HCT116 (cell line): ENCODE data around the gene POR. TPM values are rescaled to one million over a fixed set of nuclear protein-coding genes. Genes with fewer than 3 reads are reported as not detected.

ENCODE experiments used
- ATAC-seq: fragments of 200-7000 bp; cut with Tn5 transposase; 2 replicates; pipeline ENCODE4 v1.9.1; 2020; ENCODE audit warnings: mild to moderate bottlenecking, moderate library complexity
- BruUV-seq: library from RNA; stranded (reverse); fragments of 400-500 nt; replicated peaks from 2 replicates; lab custom pipeline; 2021; lab: Mats Ljungman, UMichigan
- CTCF ChIA-PET: fragments of 300-600 bp; sonication (Branson Sonifier 250); formaldehyde crosslinking; loops from one replicate; lab custom pipeline; 2021; ENCODE audit warnings: antibody characterized with exemption; lab: Charles Lee
- POLR2A ChIA-PET: fragments of 300-600, 350-600 bp; sonication (Branson Sonifier 250); formaldehyde crosslinking; loops from one replicate; lab custom pipeline; 2021; ENCODE audit warnings: antibody characterized with exemption; lab: Charles Lee
- RAD21 ChIA-PET, 2 experiments: fragments of 300-600 bp; sonication (Branson Sonifier 250); formaldehyde crosslinking; loops; one replicate each; lab custom pipeline; 2023; ENCODE audit warnings: low total read pairs in 2 of 2; ENCODE audit not compliant: uncharacterized antibody in 2 of 2, unreplicated experiment in 2 of 2, low non-redundant PET in 1 of 2; lab: Charles Lee
- DNase-seq: peaks from one replicate; pipeline ENCODE4 v3.0.0-alpha.2; 2010; ENCODE audit warnings: low read depth, low spot score
- H2AFZ ChIP-seq: fragments of 200-600 bp; shearing (Covaris generic), sonication (generic); 2 replicates; pipeline ENCODE4 v1.6.1; 2017; ENCODE audit warnings: low read depth, mixed run types, mixed read lengths, antibody characterized with exemption, low read length; ENCODE audit not compliant: poor library complexity, severe bottlenecking
- H3K27ac ChIP-seq: 2 replicates; pipeline ENCODE4 v1.5.1; 2012; ENCODE audit warnings: low read depth, low read length
- H3K27me3 ChIP-seq: fragments of 200-600 bp; sonication (generic); 2 replicates; pipeline ENCODE4 v1.6.1; 2016; ENCODE audit warnings: mixed run types, low read length, mixed read lengths; ENCODE audit not compliant: insufficient read depth
- H3K36me3 ChIP-seq, 2 experiments: fragments of 200-500 bp in 1 of 2; fragments of 200-600 bp in 1 of 2; sonication (Bioruptor generic) in 1 of 2; sonication (generic) in 1 of 2; 2 replicates each; pipeline versions ENCODE4 v1.5.1 to v1.6.1; 2014 to 2016; ENCODE audit warnings: low read length in 2 of 2, inconsistent platforms in 1 of 2, mixed read lengths in 1 of 2, mixed run types in 1 of 2; ENCODE audit not compliant: insufficient read depth in 2 of 2, control insufficient read depth in 1 of 2
- H3K4me1 ChIP-seq, 2 experiments: fragments of 200-600 bp in 1 of 2; sonication (generic) in 1 of 2; 2 replicates each; pipeline versions ENCODE4 v1.5.1 to v1.6.1; 2012 to 2017; ENCODE audit warnings: low read length in 2 of 2, inconsistent platforms in 1 of 2, mild to moderate bottlenecking in 1 of 2, mixed read lengths in 1 of 2, mixed run types in 1 of 2, moderate library complexity in 1 of 2; ENCODE audit not compliant: insufficient read depth in 2 of 2, control insufficient read depth in 1 of 2
- H3K4me2 ChIP-seq: fragments of 200-600 bp; sonication (generic); 2 replicates; pipeline ENCODE4 v1.6.1; 2017; ENCODE audit warnings: mixed run types, low read length, mixed read lengths
- H3K4me3 ChIP-seq, 2 experiments: fragments of 200-600 bp in 1 of 2; sonication (generic) in 1 of 2; replicated peaks in 1 of 2; 2 replicates each; pipeline ENCODE4 v1.5.1; 2011 to 2016; ENCODE audit warnings: low read length in 2 of 2, control low read depth in 1 of 2, low read depth in 1 of 2, mild to moderate bottlenecking in 1 of 2, mixed read lengths in 1 of 2, mixed run types in 1 of 2
- H3K79me2 ChIP-seq: fragments of 200-600 bp; sonication (generic); 2 replicates; pipeline ENCODE4 v1.6.1; 2017; ENCODE audit warnings: mild to moderate bottlenecking, mixed run types, low read length, moderate library complexity, mixed read lengths; ENCODE audit not compliant: insufficient read depth
- H3K9ac ChIP-seq: fragments of 200-600 bp; sonication (generic); 2 replicates; pipeline ENCODE4 v1.6.1; 2016; ENCODE audit warnings: low read length, mixed read lengths
- H3K9me2 ChIP-seq: fragments of 200-600 bp; sonication (generic), shearing (Covaris generic); 2 replicates; pipeline ENCODE4 v1.6.1; 2017; ENCODE audit warnings: mixed run types, mild to moderate bottlenecking, moderate library complexity; ENCODE audit not compliant: insufficient read depth
- H3K9me3 ChIP-seq, 2 experiments: fragments of 200-500 bp in 1 of 2; fragments of 200-600 bp in 1 of 2; sonication (Bioruptor generic) in 1 of 2; sonication (generic) in 1 of 2; 2 replicates each; pipeline ENCODE4 v1.6.1; 2014 to 2017; ENCODE audit warnings: low read length in 2 of 2, mixed read lengths in 2 of 2, inconsistent platforms in 1 of 2, low read depth in 1 of 2, mild to moderate bottlenecking in 1 of 2, mixed run types in 1 of 2, moderate library complexity in 1 of 2; ENCODE audit not compliant: control insufficient read depth in 1 of 2, insufficient read depth in 1 of 2
- H4K20me1 ChIP-seq: fragments of 200-600 bp; sonication (generic), shearing (Covaris generic); 2 replicates; pipeline ENCODE4 v1.6.1; 2017; ENCODE audit warnings: mixed run types, mild to moderate bottlenecking, moderate library complexity; ENCODE audit not compliant: insufficient read depth
- CBX3 ChIP-seq: IDR thresholded peaks from 2 replicates; pipeline ENCODE4 v1.6.1; 2012; ENCODE audit warnings: low read depth
- EGR1 ChIP-seq: IDR thresholded peaks from 2 replicates; pipeline ENCODE4 v1.6.1; 2012; ENCODE audit warnings: low read depth
- ELF1 ChIP-seq: IDR thresholded peaks from 2 replicates; pipeline ENCODE4 v1.6.1; 2012; ENCODE audit warnings: low read depth, borderline replicate concordance
- EZH2 ChIP-seq: fragments of 200-600 bp; sonication (generic); IDR thresholded peaks from 2 replicates; pipeline ENCODE4 v1.6.1; 2017; ENCODE audit warnings: antibody characterized with exemption, mixed run types
- FOSL1 ChIP-seq: IDR thresholded peaks from 2 replicates; pipeline ENCODE4 v1.6.1; 2012; ENCODE audit warnings: low read depth
- JUND ChIP-seq: IDR thresholded peaks from 2 replicates; pipeline ENCODE4 v1.6.1; 2012
- POLR2A ChIP-seq: IDR thresholded peaks from 2 replicates; pipeline ENCODE4 v1.7.0; 2011; ENCODE audit warnings: borderline replicate concordance; ENCODE audit not compliant: insufficient read depth, insufficient read length; ENCODE audit errors: extremely low read depth
- POLR2AphosphoS5 ChIP-seq: IDR thresholded peaks from 2 replicates; pipeline ENCODE4 v1.6.1; 2011; ENCODE audit warnings: mild to moderate bottlenecking, low read depth, low read length, moderate library complexity
- RAD21 ChIP-seq: IDR thresholded peaks from 2 replicates; pipeline ENCODE4 v1.6.1; 2012; ENCODE audit warnings: low read depth, mild to moderate bottlenecking
- SP1 ChIP-seq: IDR thresholded peaks from 2 replicates; pipeline ENCODE4 v1.6.1; 2012; ENCODE audit warnings: low read depth
- SRF ChIP-seq: IDR thresholded peaks from 2 replicates; pipeline ENCODE4 v1.6.1; 2012; ENCODE audit warnings: low read depth
- TCF7L2 ChIP-seq: IDR thresholded peaks from 2 replicates; pipeline ENCODE4 v1.7.0; 2011; ENCODE audit warnings: borderline replicate concordance, inconsistent platforms; ENCODE audit not compliant: insufficient read depth, insufficient read length; ENCODE audit errors: extremely low read depth
- YY1 ChIP-seq: IDR thresholded peaks from 2 replicates; pipeline ENCODE4 v1.6.1; 2011; ENCODE audit warnings: low read length, low read depth, moderate library complexity, mild to moderate bottlenecking; ENCODE audit not compliant: insufficient replicate concordance; ENCODE audit errors: extremely low read depth
- ZNF274 ChIP-seq: fragments of 200-500 bp; sonication (Bioruptor generic); IDR thresholded peaks from 2 replicates; pipeline ENCODE4 v1.6.1; 2014; ENCODE audit warnings: mild to moderate bottlenecking, low read depth, low read length, inconsistent platforms
- intact Hi-C: fragments of 100-400 bp; cut with micrococcal nuclease; formaldehyde crosslinking; loops from 2 replicates; pipeline ENCODE4 v1.10.0; 2022
- total RNA-seq: library from RNA; stranded (reverse); gene quantifications from one replicate; pipeline ENCODE4 v1.2.1, GENCODE V29; 2021; ENCODE audit not compliant: unreplicated experiment
- TF ChIP-seq, protein P1 (sequence below): IDR thresholded peaks from 2 replicates; pipeline ENCODE4 v1.6.1; 2011; ENCODE audit warnings: mild to moderate bottlenecking, low read length, moderate library complexity; ENCODE audit not compliant: insufficient replicate concordance; ENCODE audit errors: extremely low read depth
- TF ChIP-seq, protein P2 (sequence below), 3 experiments: fragments of 200-600 bp in 1 of 3; sonication (generic) in 1 of 3; IDR thresholded peaks in 2 of 3; conservative IDR thresholded peaks in 1 of 3; 2 replicates each; pipeline ENCODE4 v1.5.1; 2012 to 2017; ENCODE audit warnings: low read depth in 2 of 3, low read length in 2 of 3, antibody characterized with exemption in 1 of 3, borderline replicate concordance in 1 of 3, control low read depth in 1 of 3, mild to moderate bottlenecking in 1 of 3, mixed read lengths in 1 of 3, mixed run types in 1 of 3, moderate library complexity in 1 of 3; ENCODE audit not compliant: insufficient read depth in 1 of 3
- TF ChIP-seq, protein P3 (sequence below): IDR thresholded peaks from 2 replicates; pipeline ENCODE4 v1.6.1; 2012
- TF ChIP-seq, protein P4 (sequence below): IDR thresholded peaks from 2 replicates; pipeline ENCODE4 v1.6.1; 2012; ENCODE audit warnings: low read depth
- TF ChIP-seq, protein P5 (sequence below): IDR thresholded peaks from 2 replicates; pipeline ENCODE4 v1.6.1; 2012

The POR gene
- total RNA-seq, 1 experiment from 2014 or later: 120 TPM

DNA sequence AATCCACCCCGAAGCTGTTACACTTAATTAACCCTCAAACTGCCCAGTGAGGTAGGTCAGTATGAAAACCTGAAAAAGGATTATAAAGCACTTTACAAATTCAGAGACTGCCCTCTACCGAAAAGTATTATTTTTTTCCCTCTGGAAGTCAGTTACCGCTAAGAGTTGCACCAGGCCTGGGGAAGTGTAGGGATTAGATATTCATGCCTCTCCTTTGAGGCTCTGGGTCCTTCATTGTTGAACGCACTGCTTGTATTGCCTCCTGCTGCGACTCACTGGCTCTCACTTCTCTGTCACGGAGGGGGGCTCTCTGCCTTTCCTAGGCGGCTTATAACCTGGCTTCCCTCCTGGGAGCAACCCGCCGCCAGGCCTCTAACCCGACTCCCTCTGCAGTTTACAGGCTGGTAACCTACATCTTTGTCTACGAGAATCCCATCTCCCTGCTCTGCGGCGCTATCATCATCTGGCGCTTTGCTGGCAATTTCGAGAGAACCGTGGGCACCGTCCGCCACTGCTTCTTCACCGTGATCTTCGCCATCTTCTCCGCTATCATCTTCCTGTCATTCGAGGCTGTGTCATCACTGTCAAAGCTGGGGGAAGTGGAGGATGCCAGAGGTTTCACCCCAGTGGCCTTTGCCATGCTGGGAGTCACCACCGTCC is 33.4 kb upstream of the POR start:
- CTCF ChIA-PET: no interaction called here
- Histone ChIP-seq H3K4me2 (no peak overlapping the region), H3K4me1 (peaks cover 12 to 16% of the 10 kb centered on the region in 2 experiments)

More for the DNA sequence above, 33.4 kb upstream of the POR start:
- no peak overlapping the region for H3K27ac ChIP-seq
- no peaks in the 10 kb centered on the region for H3K9me2 ChIP-seq
- POLR2A ChIA-PET: no interaction called here
- H4K20me1 ChIP-seq: no peaks in the 10 kb centered on the region
- H2AFZ ChIP-seq: no peak overlapping the region
- TF ChIP-seq, protein P1, sequence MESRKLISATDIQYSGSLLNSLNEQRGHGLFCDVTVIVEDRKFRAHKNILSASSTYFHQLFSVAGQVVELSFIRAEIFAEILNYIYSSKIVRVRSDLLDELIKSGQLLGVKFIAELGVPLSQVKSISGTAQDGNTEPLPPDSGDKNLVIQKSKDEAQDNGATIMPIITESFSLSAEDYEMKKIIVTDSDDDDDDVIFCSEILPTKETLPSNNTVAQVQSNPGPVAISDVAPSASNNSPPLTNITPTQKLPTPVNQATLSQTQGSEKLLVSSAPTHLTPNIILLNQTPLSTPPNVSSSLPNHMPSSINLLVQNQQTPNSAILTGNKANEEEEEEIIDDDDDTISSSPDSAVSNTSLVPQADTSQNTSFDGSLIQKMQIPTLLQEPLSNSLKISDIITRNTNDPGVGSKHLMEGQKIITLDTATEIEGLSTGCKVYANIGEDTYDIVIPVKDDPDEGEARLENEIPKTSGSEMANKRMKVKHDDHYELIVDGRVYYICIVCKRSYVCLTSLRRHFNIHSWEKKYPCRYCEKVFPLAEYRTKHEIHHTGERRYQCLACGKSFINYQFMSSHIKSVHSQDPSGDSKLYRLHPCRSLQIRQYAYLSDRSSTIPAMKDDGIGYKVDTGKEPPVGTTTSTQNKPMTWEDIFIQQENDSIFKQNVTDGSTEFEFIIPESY: no peak
- TF ChIP-seq JUND (no peak), YY1 (no peak), SRF (no peak), TCF7L2 (no peak), EGR1 (no peak), CBX3 (no peak), ZNF274 (no peak), POLR2AphosphoS5 (no peak), FOSL1 (no peak), EZH2 (no peak), ELF1 (no peak), SP1 (no peak), RAD21 (no peak), POLR2A (no peak)
- TF ChIP-seq, protein P2, sequence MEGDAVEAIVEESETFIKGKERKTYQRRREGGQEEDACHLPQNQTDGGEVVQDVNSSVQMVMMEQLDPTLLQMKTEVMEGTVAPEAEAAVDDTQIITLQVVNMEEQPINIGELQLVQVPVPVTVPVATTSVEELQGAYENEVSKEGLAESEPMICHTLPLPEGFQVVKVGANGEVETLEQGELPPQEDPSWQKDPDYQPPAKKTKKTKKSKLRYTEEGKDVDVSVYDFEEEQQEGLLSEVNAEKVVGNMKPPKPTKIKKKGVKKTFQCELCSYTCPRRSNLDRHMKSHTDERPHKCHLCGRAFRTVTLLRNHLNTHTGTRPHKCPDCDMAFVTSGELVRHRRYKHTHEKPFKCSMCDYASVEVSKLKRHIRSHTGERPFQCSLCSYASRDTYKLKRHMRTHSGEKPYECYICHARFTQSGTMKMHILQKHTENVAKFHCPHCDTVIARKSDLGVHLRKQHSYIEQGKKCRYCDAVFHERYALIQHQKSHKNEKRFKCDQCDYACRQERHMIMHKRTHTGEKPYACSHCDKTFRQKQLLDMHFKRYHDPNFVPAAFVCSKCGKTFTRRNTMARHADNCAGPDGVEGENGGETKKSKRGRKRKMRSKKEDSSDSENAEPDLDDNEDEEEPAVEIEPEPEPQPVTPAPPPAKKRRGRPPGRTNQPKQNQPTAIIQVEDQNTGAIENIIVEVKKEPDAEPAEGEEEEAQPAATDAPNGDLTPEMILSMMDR (IDR thresholded peaks at IDR 0.05 in 2 of 3, conservative IDR thresholded peaks at IDR 0.05 in 1 of 3; ENCODE audit: borderline replicate concordance in 1 of 3, insufficient read depth in 1 of 3, low read depth in 2 of 3, low read length in 2 of 3): no peak
- TF ChIP-seq, protein P3, sequence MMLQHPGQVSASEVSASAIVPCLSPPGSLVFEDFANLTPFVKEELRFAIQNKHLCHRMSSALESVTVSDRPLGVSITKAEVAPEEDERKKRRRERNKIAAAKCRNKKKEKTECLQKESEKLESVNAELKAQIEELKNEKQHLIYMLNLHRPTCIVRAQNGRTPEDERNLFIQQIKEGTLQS: no peak
- TF ChIP-seq, protein P4, sequence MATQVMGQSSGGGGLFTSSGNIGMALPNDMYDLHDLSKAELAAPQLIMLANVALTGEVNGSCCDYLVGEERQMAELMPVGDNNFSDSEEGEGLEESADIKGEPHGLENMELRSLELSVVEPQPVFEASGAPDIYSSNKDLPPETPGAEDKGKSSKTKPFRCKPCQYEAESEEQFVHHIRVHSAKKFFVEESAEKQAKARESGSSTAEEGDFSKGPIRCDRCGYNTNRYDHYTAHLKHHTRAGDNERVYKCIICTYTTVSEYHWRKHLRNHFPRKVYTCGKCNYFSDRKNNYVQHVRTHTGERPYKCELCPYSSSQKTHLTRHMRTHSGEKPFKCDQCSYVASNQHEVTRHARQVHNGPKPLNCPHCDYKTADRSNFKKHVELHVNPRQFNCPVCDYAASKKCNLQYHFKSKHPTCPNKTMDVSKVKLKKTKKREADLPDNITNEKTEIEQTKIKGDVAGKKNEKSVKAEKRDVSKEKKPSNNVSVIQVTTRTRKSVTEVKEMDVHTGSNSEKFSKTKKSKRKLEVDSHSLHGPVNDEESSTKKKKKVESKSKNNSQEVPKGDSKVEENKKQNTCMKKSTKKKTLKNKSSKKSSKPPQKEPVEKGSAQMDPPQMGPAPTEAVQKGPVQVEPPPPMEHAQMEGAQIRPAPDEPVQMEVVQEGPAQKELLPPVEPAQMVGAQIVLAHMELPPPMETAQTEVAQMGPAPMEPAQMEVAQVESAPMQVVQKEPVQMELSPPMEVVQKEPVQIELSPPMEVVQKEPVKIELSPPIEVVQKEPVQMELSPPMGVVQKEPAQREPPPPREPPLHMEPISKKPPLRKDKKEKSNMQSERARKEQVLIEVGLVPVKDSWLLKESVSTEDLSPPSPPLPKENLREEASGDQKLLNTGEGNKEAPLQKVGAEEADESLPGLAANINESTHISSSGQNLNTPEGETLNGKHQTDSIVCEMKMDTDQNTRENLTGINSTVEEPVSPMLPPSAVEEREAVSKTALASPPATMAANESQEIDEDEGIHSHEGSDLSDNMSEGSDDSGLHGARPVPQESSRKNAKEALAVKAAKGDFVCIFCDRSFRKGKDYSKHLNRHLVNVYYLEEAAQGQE: no peak
- TF ChIP-seq, protein P5, sequence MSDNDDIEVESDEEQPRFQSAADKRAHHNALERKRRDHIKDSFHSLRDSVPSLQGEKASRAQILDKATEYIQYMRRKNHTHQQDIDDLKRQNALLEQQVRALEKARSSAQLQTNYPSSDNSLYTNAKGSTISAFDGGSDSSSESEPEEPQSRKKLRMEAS: no peak
- peaks cover 37% of the 10 kb centered on the region for H3K79me2 ChIP-seq
- no peaks in the 10 kb centered on the region for H3K9me3 ChIP-seq
- no peak overlapping the region for H3K4me3 ChIP-seq
- BruUV-seq: no TSS peak
- RAD21 ChIA-PET: no interaction called here
- ATAC-seq (no peak), DNase-seq (no peak)
- H3K27me3 ChIP-seq: no peaks in the 10 kb centered on the region
- peaks cover 19 to 43% of the 10 kb centered on the region in 2 experiments for H3K36me3 ChIP-seq
- no peak overlapping the region for H3K9ac ChIP-seq
- intact Hi-C loops: no loop called here
